Caco-2 (cell line): ENCODE data around the gene SLC17A5. TPM values are rescaled to one million over a fixed set of nuclear protein-coding genes. Genes with fewer than 3 reads are reported as not detected.

Experiments used
- BruUV-seq: library from RNA; stranded (reverse); fragments of 400-500 nt; replicated peaks from 2 replicates; lab custom pipeline; 2021; lab: Mats Ljungman, UMichigan
- CTCF ChIA-PET: fragments of 300-600 bp; sonication (Branson Sonifier 250); formaldehyde crosslinking; loops from one replicate; lab custom pipeline; 2022; ENCODE audit warnings: antibody characterized with exemption; lab: Charles Lee
- POLR2A ChIA-PET: fragments of 300-600 bp; sonication (Branson Sonifier 250); formaldehyde crosslinking; loops from one replicate; lab custom pipeline; 2022; ENCODE audit warnings: antibody characterized with exemption; lab: Charles Lee
- DNase-seq, 2 experiments: peaks; one replicate each; pipeline versions ENCODE4 v3.0.0 to v3.0.0-alpha.2; 2020 to 2022
- H3K27me3 ChIP-seq: replicated peaks from 2 replicates; pipeline ENCODE4 v1.6.0; 2011; ENCODE audit warnings: low read length; ENCODE audit not compliant: control insufficient read depth, insufficient read depth
- H3K36me3 ChIP-seq: 2 replicates; pipeline ENCODE4 v1.5.1; 2011; ENCODE audit warnings: low read length; ENCODE audit not compliant: control insufficient read depth, insufficient read depth
- H3K4me1 ChIP-seq: fragments of 250-450 bp; sonication (Bioruptor Pico); 2 replicates; pipeline ENCODE4 v1.5.1; 2020; ENCODE audit warnings: mild to moderate bottlenecking
- H3K4me3 ChIP-seq: 2 replicates; pipeline ENCODE4 v1.5.1; 2011; ENCODE audit warnings: low read depth, mild to moderate bottlenecking, control low read depth, low read length
- H3K9me3 ChIP-seq: fragments of 250-450 bp; sonication (Bioruptor Pico); 2 replicates; pipeline ENCODE4 v1.5.1; 2020; ENCODE audit warnings: mild to moderate bottlenecking, moderate library complexity
- H3K27ac Mint-ChIP-seq: one replicate; pipeline ENCODE4 v1.8.0; 2022; ENCODE audit warnings: mixed read lengths; ENCODE audit not compliant: unreplicated experiment
- H3K27me3 Mint-ChIP-seq: one replicate; pipeline ENCODE4 v1.8.0; 2022; ENCODE audit warnings: mixed read lengths; ENCODE audit not compliant: insufficient read depth, unreplicated experiment
- H3K36me3 Mint-ChIP-seq: one replicate; pipeline ENCODE4 v1.8.0; 2022; ENCODE audit warnings: mild to moderate bottlenecking, mixed read lengths; ENCODE audit not compliant: insufficient read depth, unreplicated experiment
- H3K4me1 Mint-ChIP-seq: one replicate; pipeline ENCODE4 v1.8.0; 2022; ENCODE audit warnings: low read depth, mixed read lengths; ENCODE audit not compliant: unreplicated experiment
- H3K4me3 Mint-ChIP-seq: one replicate; pipeline ENCODE4 v1.8.0; 2022; ENCODE audit warnings: mild to moderate bottlenecking, moderate library complexity, mixed read lengths; ENCODE audit not compliant: unreplicated experiment
- H3K9me3 Mint-ChIP-seq: one replicate; pipeline ENCODE4 v1.8.0; 2022; ENCODE audit warnings: mixed read lengths; ENCODE audit not compliant: unreplicated experiment
- CTCF ChIP-seq, 2 experiments: fragments of 200-600 bp in 1 of 2; IDR thresholded peaks; 1 replicate in 1 of 2; 2 replicates in 1 of 2; pipeline versions ENCODE4 v1.5.1 to v1.8.0; 2011 to 2022; ENCODE audit warnings: antibody characterized with exemption in 1 of 2, control low read depth in 1 of 2, inconsistent platforms in 1 of 2, low read depth in 1 of 2, low read length in 1 of 2, mild to moderate bottlenecking in 1 of 2, moderate library complexity in 1 of 2; ENCODE audit not compliant: insufficient read depth in 1 of 2, severe bottlenecking in 1 of 2, unreplicated experiment in 1 of 2
- intact Hi-C: fragments of 100-400 bp; cut with micrococcal nuclease; formaldehyde crosslinking; loops from one replicate; pipeline ENCODE4 v1.10.0; 2022; ENCODE audit not compliant: unreplicated experiment
- total RNA-seq: library from RNA; stranded (reverse); gene quantifications from 2 replicates; pipeline ENCODE4 v1.2.3, GENCODE V29; 2022

The SLC17A5 gene
- total RNA-seq, 1 experiment from 2014 or later = 13.0 TPM

- no peak for TF ChIP-seq CTCF (IDR thresholded peaks at IDR 0.05; ENCODE audit: insufficient read depth in 1 of 2, low read depth in 1 of 2, low read length in 1 of 2, severe bottlenecking in 1 of 2, unreplicated experiment in 1 of 2)
- H3K27me3 Mint-ChIP-seq = no peaks in the 10 kb centered on the region
- H3K36me3 ChIP-seq = no peaks in the 10 kb centered on the region
- H3K4me3 Mint-ChIP-seq = no peak overlapping the region
- intact Hi-C loops = no loop called here
- DNase-seq = no peak
- H3K4me1 Mint-ChIP-seq = peaks cover 15% of the 10 kb centered on the region
- H3K36me3 Mint-ChIP-seq = peaks cover 11% of the 10 kb centered on the region
- ChIA-PET POLR2A (no interaction called here), CTCF (interaction anchor here (0.6 kb wide), 1 partner anchor 30 kb away, joined by 5 read pairs; no protein-coding TSS in a partner anchor)
- no TSS peak for BruUV-seq
- no peak overlapping the region for H3K4me3 ChIP-seq
- H3K27ac Mint-ChIP-seq = no peak overlapping the region
- no peaks in the 10 kb centered on the region for H3K9me3 ChIP-seq
- no peaks in the 10 kb centered on the region for H3K9me3 Mint-ChIP-seq
- no peaks in the 10 kb centered on the region for H3K27me3 ChIP-seq
- H3K4me1 ChIP-seq = peaks cover 9% of the 10 kb centered on the region
These were observed 11.3 kb downstream of the SLC17A5 start for GRCh38 chr6:73642530-73642929.

GRCh38 chr6:73640179-73640750, 13.5 kb downstream of the SLC17A5 start:
- ChIA-PET POLR2A (no interaction called here), CTCF (no interaction called here)
- Histone ChIP-seq H3K9me3 (no peaks in the 10 kb centered on the region), H3K4me1 (peaks cover 9% of the 10 kb centered on the region), H3K27me3 (no peaks in the 10 kb centered on the region), H3K36me3 (no peaks in the 10 kb centered on the region), H3K4me3 (no peak overlapping the region)
- no peak for DNase-seq
- Mint-ChIP-seq H3K4me3 (no peak overlapping the region), H3K27ac (no peak overlapping the region), H3K36me3 (peaks cover 11% of the 10 kb centered on the region), H3K4me1 (peaks cover 11% of the 10 kb centered on the region), H3K27me3 (no peaks in the 10 kb centered on the region), H3K9me3 (no peaks in the 10 kb centered on the region)
- TF ChIP-seq CTCF (IDR thresholded peaks at IDR 0.05; ENCODE audit: insufficient read depth in 1 of 2, low read depth in 1 of 2, low read length in 1 of 2, severe bottlenecking in 1 of 2, unreplicated experiment in 1 of 2) = no peak
- no TSS peak for BruUV-seq
- intact Hi-C loops = no loop called here

- Mint-ChIP-seq H3K27me3 (no peaks in the 10 kb centered on the region), H3K36me3 (peaks cover 11% of the 10 kb centered on the region), H3K9me3 (no peaks in the 10 kb centered on the region), H3K4me1 (peaks cover 8% of the 10 kb centered on the region), H3K4me3 (no peak overlapping the region), H3K27ac (no peak overlapping the region)
- no peak for DNase-seq
- ChIA-PET CTCF (no interaction called here), POLR2A (no interaction called here)
- Histone ChIP-seq H3K4me3 (no peak overlapping the region), H3K36me3 (no peaks in the 10 kb centered on the region), H3K27me3 (no peaks in the 10 kb centered on the region), H3K9me3 (no peaks in the 10 kb centered on the region), H3K4me1 (peaks cover 5% of the 10 kb centered on the region)
- intact Hi-C loops = no loop called here
- TF ChIP-seq CTCF (IDR thresholded peaks at IDR 0.05; ENCODE audit: insufficient read depth in 1 of 2, low read depth in 1 of 2, low read length in 1 of 2, severe bottlenecking in 1 of 2, unreplicated experiment in 1 of 2) = no peak
- no TSS peak for BruUV-seq
These were observed 14.8 kb downstream of the SLC17A5 start for GRCh38 chr6:73639040-73639439.
